Esophagus mucosa (tissue), 1 donor: ENCODE measurements around the gene C2orf78. TPM values are rescaled to one million over a fixed set of nuclear protein-coding genes. Genes with fewer than 3 reads are reported as not detected.

Experiments used
- ATAC-seq: fragments of 200-7000 bp; cut with Tn5 transposase; one replicate; pipeline ENCODE4 v1.9.1; 2020
- total RNA-seq: library from RNA; stranded (reverse); gene quantifications from one replicate; pipeline ENCODE4 v1.2.4, GENCODE V29; 2023
- donor health status: DM: yes; HTN: yes; CAD: no.

Gene C2orf78
- total RNA-seq, 1 donor from 2014 or later: not detected

- ATAC-seq: no peak
Measured at GRCh38 chr2:73838889-73839534, 55.0 kb downstream of the C2orf78 start.

DNA sequence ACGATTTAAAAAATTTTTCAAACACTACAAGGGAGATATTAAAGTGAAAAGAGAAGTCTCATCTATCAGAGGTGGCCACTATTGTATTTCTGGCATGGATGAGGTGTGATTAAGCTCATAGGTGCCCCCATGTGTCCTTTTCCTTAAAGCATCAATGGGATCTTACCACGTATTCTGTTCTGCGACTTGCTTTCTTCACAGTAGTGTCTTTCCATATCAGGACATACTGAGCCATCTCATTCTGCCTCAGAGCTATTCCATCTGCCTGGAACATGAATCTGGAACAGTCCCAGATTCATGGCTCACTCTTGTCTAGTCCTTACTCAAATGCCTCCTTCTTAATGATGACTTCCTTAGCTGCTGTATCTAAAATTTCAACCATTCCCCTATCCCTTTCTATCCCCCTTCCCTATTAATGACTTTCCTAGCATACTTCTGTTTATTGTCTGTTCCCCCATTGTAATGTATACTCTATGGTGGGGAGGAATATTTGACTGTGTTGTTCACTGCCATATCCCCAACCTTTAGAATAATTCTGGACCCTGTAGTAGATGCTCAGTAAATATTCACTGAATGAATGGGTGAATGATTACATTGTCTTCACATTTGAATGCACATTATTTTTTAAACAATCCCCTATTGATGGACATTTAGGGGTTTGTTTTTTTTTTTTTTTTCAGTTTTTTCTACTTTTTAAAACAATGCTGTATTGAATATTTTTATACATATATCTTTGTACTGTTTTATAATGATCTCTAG, 55.8 kb downstream of the C2orf78 start:
- ATAC-seq: no peak

DNA sequence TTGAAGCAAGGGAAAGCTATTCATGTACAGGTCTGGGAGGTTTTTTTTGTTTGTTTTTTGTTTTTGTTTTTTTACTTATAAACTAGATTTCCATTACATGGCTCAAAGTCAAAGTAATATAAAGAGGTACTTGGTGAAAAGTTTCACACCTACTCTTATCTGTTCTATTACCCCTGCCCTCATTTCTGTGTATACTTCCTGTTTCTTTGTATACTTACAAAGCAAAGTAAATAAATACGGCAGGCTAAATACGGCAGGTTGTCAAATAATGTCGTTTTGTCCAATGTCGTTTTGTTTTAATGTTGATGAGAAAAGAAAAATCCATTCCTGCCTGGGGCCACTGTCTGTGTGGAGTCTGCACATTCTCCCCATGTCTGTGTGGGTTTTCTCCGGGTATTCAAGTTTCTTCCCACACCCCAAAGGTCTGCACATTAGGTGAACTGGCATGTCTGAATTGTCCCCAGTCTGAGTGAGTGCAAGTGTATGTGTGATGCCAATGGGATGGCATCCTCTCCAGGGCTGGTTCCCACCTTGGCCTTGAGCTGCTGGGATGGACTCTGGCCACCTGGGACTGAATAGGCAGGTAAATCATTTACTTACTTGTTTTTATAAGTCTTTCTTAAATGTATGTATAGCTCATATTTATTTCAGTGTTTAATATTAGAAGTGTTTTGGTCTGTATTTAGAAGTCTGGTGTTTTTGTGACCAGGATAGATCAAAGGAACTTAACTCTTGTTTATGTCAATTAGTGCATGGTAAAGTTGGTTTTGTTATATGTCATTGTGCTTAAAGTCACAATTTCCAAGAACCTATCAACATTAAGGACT, 58.1 kb downstream of the C2orf78 start:
- ATAC-seq: no peak

- no peak for ATAC-seq
Measured at GRCh38 chr2:73842739-73843019, 58.7 kb downstream of the C2orf78 start.

- ATAC-seq: no peak
Measured at GRCh38 chr2:73844087-73844486, 60.1 kb downstream of the C2orf78 start.

- no peak for ATAC-seq
Measured at GRCh38 chr2:73850009-73850408, 66.0 kb downstream of the C2orf78 start.

GRCh38 chr2:73851274-73851673, 67.3 kb downstream of the C2orf78 start:
- peak; percentile 44 for ATAC-seq

GRCh38 chr2:73852020-73852419, 68.0 kb downstream of the C2orf78 start:
- peak; percentile 80 for ATAC-seq

GRCh38 chr2:73855526-73855925, 71.5 kb downstream of the C2orf78 start:
- no peak for ATAC-seq

- no peak for ATAC-seq
Measured at GRCh38 chr2:73856214-73856613, 72.2 kb downstream of the C2orf78 start.

- peak; percentile 73 for ATAC-seq
Measured at GRCh38 chr2:73859721-73860586, 76.0 kb downstream of the C2orf78 start.

DNA sequence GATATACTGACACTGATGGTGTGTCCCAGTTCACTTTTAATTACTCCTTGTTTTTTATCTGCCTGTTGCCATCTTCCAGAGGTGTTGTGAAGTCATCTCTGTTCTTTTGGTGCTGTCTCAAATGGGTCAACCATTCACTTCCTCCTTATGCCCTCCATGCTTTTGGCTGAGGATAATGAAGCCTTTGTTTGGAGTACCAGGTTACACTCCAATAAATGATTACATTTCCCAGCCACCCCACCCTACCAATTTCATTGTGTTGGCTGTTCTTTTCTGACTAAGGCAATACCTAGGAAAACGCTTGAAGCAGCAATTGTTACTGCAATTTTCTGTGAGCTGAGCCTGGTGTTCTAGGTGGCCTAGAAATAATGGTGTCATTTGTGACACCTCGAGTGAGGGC, 79.0 kb downstream of the C2orf78 start:
- ATAC-seq: no peak

Other genes with a start within 250 kb of the C2orf78 start
- gene NAT8, start 141.8 kb upstream of the C2orf78 start, total RNA-seq: not detected
- gene TPRKB, start 46.8 kb upstream of the C2orf78 start, total RNA-seq: 28.3 TPM
- 28.8 TPM for gene DUSP11, start 4.1 kb upstream of the C2orf78 start, total RNA-seq
- gene STAMBP, start 44.8 kb downstream of the C2orf78 start, total RNA-seq: 33.5 TPM
- gene ACTG2, start 108.8 kb downstream of the C2orf78 start, total RNA-seq: 40.8 TPM
- 38.3 TPM for gene DGUOK, start 142.7 kb downstream of the C2orf78 start, total RNA-seq
- 18.8 TPM for gene TET3, start 200.7 kb downstream of the C2orf78 start, total RNA-seq